ENCODE data around the gene MEIS3. TPM values are rescaled to one million over a fixed set of nuclear protein-coding genes. Genes with fewer than 3 reads are reported as not detected.

Gene MEIS3
- total RNA-seq, 3 donors from 2014 or later = 2.1 to 11.6 (median 4.2) TPM

DNA sequence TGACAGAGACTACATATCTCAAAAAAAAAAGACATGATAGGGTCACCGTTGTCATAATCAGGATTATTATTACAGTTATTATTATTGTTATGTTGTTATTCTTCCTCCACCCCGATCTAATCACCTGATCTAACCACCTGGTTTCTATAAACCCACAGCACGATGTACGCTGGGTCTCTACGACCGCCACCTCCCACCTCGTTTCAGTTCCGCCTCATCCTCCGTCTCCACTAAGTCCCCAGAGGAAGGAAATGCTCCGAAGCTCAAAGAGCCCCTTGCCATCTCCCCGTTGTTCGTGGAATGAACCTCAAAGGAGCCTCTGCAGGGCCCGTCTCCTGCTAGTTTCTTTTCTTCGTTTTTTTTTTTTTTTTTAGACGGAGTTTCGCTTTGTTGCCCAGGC is 15.9 kb upstream of the MEIS3 start:
- no peak overlapping the region for H3K4me3 ChIP-seq
- intact Hi-C loops (cut with DNase I, micrococcal nuclease) = loop anchor here (5.0 kb wide), 2 partner anchors 262 to 272 kb away; no protein-coding TSS in a partner anchor
- H3K9me3 ChIP-seq = no peaks in the 10 kb centered on the region
- TF ChIP-seq, protein P1, sequence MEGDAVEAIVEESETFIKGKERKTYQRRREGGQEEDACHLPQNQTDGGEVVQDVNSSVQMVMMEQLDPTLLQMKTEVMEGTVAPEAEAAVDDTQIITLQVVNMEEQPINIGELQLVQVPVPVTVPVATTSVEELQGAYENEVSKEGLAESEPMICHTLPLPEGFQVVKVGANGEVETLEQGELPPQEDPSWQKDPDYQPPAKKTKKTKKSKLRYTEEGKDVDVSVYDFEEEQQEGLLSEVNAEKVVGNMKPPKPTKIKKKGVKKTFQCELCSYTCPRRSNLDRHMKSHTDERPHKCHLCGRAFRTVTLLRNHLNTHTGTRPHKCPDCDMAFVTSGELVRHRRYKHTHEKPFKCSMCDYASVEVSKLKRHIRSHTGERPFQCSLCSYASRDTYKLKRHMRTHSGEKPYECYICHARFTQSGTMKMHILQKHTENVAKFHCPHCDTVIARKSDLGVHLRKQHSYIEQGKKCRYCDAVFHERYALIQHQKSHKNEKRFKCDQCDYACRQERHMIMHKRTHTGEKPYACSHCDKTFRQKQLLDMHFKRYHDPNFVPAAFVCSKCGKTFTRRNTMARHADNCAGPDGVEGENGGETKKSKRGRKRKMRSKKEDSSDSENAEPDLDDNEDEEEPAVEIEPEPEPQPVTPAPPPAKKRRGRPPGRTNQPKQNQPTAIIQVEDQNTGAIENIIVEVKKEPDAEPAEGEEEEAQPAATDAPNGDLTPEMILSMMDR (IDR thresholded peaks at IDR 0.05) = no peak
- H3K4me1 ChIP-seq (ENCODE audit: low read depth) = peaks cover 4% of the 10 kb centered on the region
- ATAC-seq (no peak), DNase-seq (no peak)
- H3K36me3 ChIP-seq (ENCODE audit: low read depth) = no peaks in the 10 kb centered on the region

DNA sequence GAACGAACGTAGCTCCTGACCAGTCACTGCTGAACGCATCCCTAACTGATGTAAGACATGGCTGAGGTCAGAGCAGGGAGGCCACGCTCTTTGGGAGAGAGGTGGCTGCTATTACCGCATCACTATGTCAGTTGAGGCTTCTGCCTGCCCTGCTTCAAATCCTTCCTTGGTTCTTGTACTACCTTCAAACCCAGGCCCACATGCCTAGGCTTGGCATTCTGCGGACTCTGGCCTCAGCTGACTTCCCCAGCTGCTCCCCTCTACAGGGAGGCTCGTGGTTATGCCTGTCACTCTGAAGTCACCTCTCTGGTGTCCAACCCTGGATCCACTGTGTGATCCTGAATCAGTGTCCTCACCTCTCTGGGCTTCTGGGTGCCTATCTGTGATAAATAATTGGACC is 14.8 kb upstream of the MEIS3 start:
- intact Hi-C loops (cut with DNase I, micrococcal nuclease) = no loop called here
- no peak for ATAC-seq
- Histone ChIP-seq H3K9me3 (no peaks in the 10 kb centered on the region), H3K4me1 (ENCODE audit: low read depth) (peaks cover 7% of the 10 kb centered on the region), H3K4me3 (no peak overlapping the region), H3K36me3 (ENCODE audit: low read depth) (no peaks in the 10 kb centered on the region)
- no peak for DNase-seq
- TF ChIP-seq, protein P1 (IDR thresholded peaks at IDR 0.05) = no peak

DNA sequence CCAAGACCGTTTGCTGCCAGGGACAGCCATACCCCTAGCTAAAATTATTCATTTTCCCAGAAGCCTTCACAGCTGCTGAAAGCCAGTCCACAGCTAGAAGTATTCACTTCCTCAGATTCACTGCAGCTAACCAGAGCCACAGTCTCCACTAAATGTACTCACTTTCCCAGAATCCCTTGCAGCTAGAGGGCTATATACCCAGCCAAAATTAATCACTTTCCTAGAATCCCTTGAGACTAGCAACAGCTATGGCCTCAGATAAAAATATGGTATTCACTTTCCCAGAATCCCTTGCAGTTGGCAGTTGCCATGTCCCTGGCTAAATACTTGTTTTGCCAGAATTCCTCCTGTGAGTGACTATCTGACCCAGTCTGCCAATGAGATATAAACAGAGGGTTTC is 13.8 kb upstream of the MEIS3 start:
- intact Hi-C loops (cut with DNase I, micrococcal nuclease) = no loop called here
- no peak for DNase-seq

DNA sequence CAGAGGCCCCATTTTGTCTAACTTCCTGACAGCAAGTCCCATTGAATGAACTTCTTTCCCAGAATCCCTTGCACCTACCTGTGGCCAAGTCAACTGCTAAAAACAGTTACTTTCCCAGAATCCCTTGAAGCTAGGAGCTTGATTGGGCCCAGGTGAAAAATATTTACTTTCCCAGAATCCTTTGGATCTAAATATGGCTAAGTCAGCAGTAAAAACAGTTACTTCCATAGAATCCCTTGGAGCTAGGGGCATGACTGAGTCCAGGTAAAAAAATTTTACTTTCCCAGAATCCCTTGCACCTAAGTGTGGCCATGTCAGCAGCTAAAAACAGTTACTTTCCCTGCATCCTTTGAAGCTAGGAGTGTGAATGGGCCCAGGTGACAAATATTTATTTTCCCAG is 13.2 kb upstream of the MEIS3 start:
- DNase-seq (no peak), ATAC-seq (no peak)
- no peaks in the 10 kb centered on the region for H3K36me3 ChIP-seq (ENCODE audit: low read depth)
- intact Hi-C loops (cut with DNase I, micrococcal nuclease) = no loop called here
- TF ChIP-seq, protein P1 (IDR thresholded peaks at IDR 0.05) = no peak
- peaks cover 16% of the 10 kb centered on the region for H3K4me1 ChIP-seq (ENCODE audit: low read depth)
- no peaks in the 10 kb centered on the region for H3K9me3 ChIP-seq
- no peak overlapping the region for H3K4me3 ChIP-seq

More for the DNA sequence above, 13.8 kb upstream of the MEIS3 start:
- Histone ChIP-seq H3K4me3 (no peak overlapping the region), H3K9me3 (no peaks in the 10 kb centered on the region), H3K36me3 (ENCODE audit: low read depth) (no peaks in the 10 kb centered on the region), H3K4me1 (ENCODE audit: low read depth) (peaks cover 14% of the 10 kb centered on the region)
- ATAC-seq = no peak
- TF ChIP-seq, protein P1 (IDR thresholded peaks at IDR 0.05) = no peak

DNA sequence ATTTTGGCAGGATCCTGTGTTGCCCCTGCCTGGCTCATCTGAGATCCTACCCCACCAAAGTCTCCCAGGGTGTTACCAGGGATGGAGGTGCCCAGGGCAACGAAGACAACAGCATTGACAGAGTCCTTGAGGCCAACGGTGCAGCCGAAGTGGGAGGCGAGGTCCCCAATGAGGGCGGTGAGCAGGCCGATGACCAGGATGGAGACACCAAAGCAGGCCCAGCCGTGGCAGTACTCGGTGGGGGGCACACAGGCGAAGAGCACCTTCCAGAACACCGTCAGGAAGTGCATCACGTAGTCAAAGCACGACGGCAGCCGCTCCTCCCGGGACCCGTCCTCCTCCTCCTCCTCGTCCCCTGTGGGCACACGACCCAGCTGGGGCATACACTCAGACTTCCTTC is 12.8 kb upstream of the MEIS3 start:
- DNase-seq (no peak), ATAC-seq (no peak)
- intact Hi-C loops (cut with DNase I, micrococcal nuclease) = no loop called here
- H3K36me3 ChIP-seq (ENCODE audit: low read depth) = no peaks in the 10 kb centered on the region
- peaks cover 16% of the 10 kb centered on the region for H3K4me1 ChIP-seq (ENCODE audit: low read depth)
- TF ChIP-seq, protein P1 (IDR thresholded peaks at IDR 0.05) = no peak
- no peak overlapping the region for H3K4me3 ChIP-seq
- no peaks in the 10 kb centered on the region for H3K9me3 ChIP-seq

Measured in mucosa of descending colon (tissue), 3 donors.